Gastroesophageal sphincter (tissue), 4 donors: Measurements from ENCODE around the gene SHTN1. TPM values are rescaled to one million over a fixed set of nuclear protein-coding genes. Genes with fewer than 3 reads are reported as not detected.

Experiments used
- ATAC-seq: fragments of 150-250 bp; one replicate; pipeline ENCODE4 v1.9.1; 2016; ENCODE audit warnings: mild to moderate bottlenecking, moderate library complexity
- H3K27ac ChIP-seq, 4 donors: fragments of 200-600 bp; sonication (generic) in 3 of 4; 1 replicate in 3 of 4; 2 replicates in 1 of 4; pipeline ENCODE4 v1.5.1; 2016 to 2019
- H3K27me3 ChIP-seq: fragments of 200-600 bp; sonication (generic); one replicate; pipeline ENCODE4 v1.5.1; 2019
- H3K36me3 ChIP-seq, 2 donors: fragments of 200-600 bp; sonication (generic); one replicate each; pipeline ENCODE4 v1.5.1; 2019; ENCODE audit warnings: control low read depth in 1 of 2
- H3K4me1 ChIP-seq, 3 donors: fragments of 200-600 bp; sonication (generic); 1 replicate in 2 of 3; 2 replicates in 1 of 3; pipeline ENCODE4 v1.5.1; 2016 to 2019; ENCODE audit warnings: control low read depth in 2 of 3
- H3K4me3 ChIP-seq, 2 donors: fragments of 200-600 bp; sonication (generic); one replicate each; pipeline ENCODE4 v1.5.1; 2019; ENCODE audit warnings: mild to moderate bottlenecking in 1 of 2, moderate library complexity in 1 of 2
- H3K9me3 ChIP-seq, 3 donors: fragments of 200-600 bp; sonication (generic); one replicate each; pipeline ENCODE4 v1.5.1; 2017 to 2019; ENCODE audit warnings: control low read depth in 2 of 3
- CTCF ChIP-seq, 4 experiments: fragments of 200-600 bp in 2 of 4; fragments of 450-650 bp in 2 of 4; sonication (generic) in 1 of 4; IDR thresholded peaks; one replicate each; pipeline ENCODE4 v1.5.1; 2017 to 2019; ENCODE audit warnings: antibody characterized with exemption in 4 of 4, mild to moderate bottlenecking in 2 of 4, moderate library complexity in 2 of 4
- EP300 ChIP-seq: sonication (generic); formaldehyde crosslinking; IDR thresholded peaks from one replicate; pipeline ENCODE4 v1.6.1; 2017; ENCODE audit warnings: antibody characterized with exemption, mild to moderate bottlenecking
- POLR2A ChIP-seq, 2 donors: fragments of 450-650 bp; IDR thresholded peaks; one replicate each; pipeline ENCODE4 v1.6.1; 2017; ENCODE audit warnings: antibody characterized with exemption in 2 of 2, mild to moderate bottlenecking in 2 of 2, moderate library complexity in 1 of 2
- POLR2AphosphoS5 ChIP-seq: sonication (generic); formaldehyde crosslinking; IDR thresholded peaks from one replicate; pipeline ENCODE4 v1.6.1; 2017; ENCODE audit warnings: antibody characterized with exemption
- WGBS, 2 donors: methylation state at CpG; one replicate each; pipeline ENCODE4 v1.1.5; 2018; ENCODE audit warnings: low coverage in 1 of 2; 5-methylcytosine and 5-hydroxymethylcytosine counted together
- total RNA-seq, 4 donors: library from RNA; depleted of rRNA; stranded (reverse); fragments of >200 nt; gene quantifications; one replicate each; pipeline ENCODE4 v1.1.0, GENCODE V29; 2016

SHTN1 gene
- total RNA-seq, 4 donors from 2014 or later, result 4.3 to 9.2 (median 6.3) TPM

- Histone ChIP-seq H3K27me3 (peaks cover 12% of the 10 kb centered on the region), H3K4me1 (peaks cover 0 to 10% (median 3%) of the 10 kb centered on the region in 3 donors), H3K4me3 (no peak overlapping the region), H3K27ac (no peak overlapping the region), H3K9me3 (no peaks in the 10 kb centered on the region), H3K36me3 (no peaks in the 10 kb centered on the region)
- 79 to 87% methylated on average over 2 of the region's 2 CpGs for WGBS, 2 donors
- ATAC-seq, result no peak
- TF ChIP-seq EP300 (no peak), POLR2A (IDR thresholded peaks at IDR 0.05) (no peak), POLR2AphosphoS5 (no peak), CTCF (IDR thresholded peaks at IDR 0.05) (no peak)
Measured at GRCh38 chr10:117001144-117001543, 3.8 kb downstream of the SHTN1 start.

- H3K27me3 ChIP-seq, result peaks cover 6% of the 10 kb centered on the region
- no peaks in the 10 kb centered on the region for H3K9me3 ChIP-seq
- no peak for ATAC-seq
- H3K4me1 ChIP-seq, result peaks cover 0 to 6% (median 2%) of the 10 kb centered on the region in 3 donors
- 100% methylated on average over 1 of the region's 2 CpGs for WGBS, 2 donors
- H3K27ac ChIP-seq, result no peak overlapping the region
- H3K36me3 ChIP-seq, result no peaks in the 10 kb centered on the region
- TF ChIP-seq POLR2A (IDR thresholded peaks at IDR 0.05) (no peak), EP300 (no peak), CTCF (IDR thresholded peaks at IDR 0.05) (no peak), POLR2AphosphoS5 (no peak)
- no peak overlapping the region for H3K4me3 ChIP-seq
Measured at GRCh38 chr10:117000580-117000979, 4.4 kb downstream of the SHTN1 start.

GRCh38 chr10:116998172-116998571, 6.8 kb downstream of the SHTN1 start:
- Histone ChIP-seq H3K27me3 (no peaks in the 10 kb centered on the region), H3K4me1 (no peaks in the 10 kb centered on the region), H3K4me3 (no peak overlapping the region), H3K27ac (no peak overlapping the region), H3K36me3 (no peaks in the 10 kb centered on the region), H3K9me3 (no peaks in the 10 kb centered on the region)
- no peak for ATAC-seq
- 92 to 96% methylated on average over 4 of the region's 4 CpGs for WGBS, 2 donors
- TF ChIP-seq CTCF (IDR thresholded peaks at IDR 0.05), result no peak
- no peak for TF ChIP-seq POLR2A (IDR thresholded peaks at IDR 0.05)
- no peak for TF ChIP-seq EP300
- TF ChIP-seq POLR2AphosphoS5, result no peak

DNA sequence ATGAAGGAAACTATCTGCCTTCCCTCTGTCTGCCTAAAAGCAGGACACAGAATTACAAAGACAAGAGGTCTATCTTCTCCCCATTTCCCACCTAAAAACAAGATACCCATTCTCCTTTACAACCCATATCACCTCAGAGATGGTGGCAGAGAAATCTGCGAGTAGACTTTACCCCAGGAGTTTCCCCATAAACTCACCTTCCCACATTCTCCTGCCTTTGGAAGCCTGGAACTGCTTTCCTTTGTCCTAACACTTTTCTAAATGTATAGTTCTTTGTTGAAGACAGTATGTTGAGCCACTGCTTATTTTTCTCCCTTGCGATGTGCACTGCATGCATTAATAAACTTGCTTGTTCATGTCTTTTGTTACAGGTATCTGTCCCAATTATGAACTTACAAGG, 8.0 kb downstream of the SHTN1 start:
- WGBS, 2 donors, result 89 to 93% methylated on average over 2 of the region's 2 CpGs
- H3K9me3 ChIP-seq, result no peaks in the 10 kb centered on the region
- no peaks in the 10 kb centered on the region for H3K36me3 ChIP-seq
- H3K27ac ChIP-seq, result no peak overlapping the region
- H3K4me3 ChIP-seq, result no peak overlapping the region
- no peak for ATAC-seq
- no peaks in the 10 kb centered on the region for H3K27me3 ChIP-seq
- no peaks in the 10 kb centered on the region for H3K4me1 ChIP-seq
- TF ChIP-seq POLR2AphosphoS5, result no peak
- no peak for TF ChIP-seq EP300
- no peak for TF ChIP-seq POLR2A (IDR thresholded peaks at IDR 0.05)
- TF ChIP-seq CTCF (IDR thresholded peaks at IDR 0.05), result no peak

GRCh38 chr10:116995648-116996047, 9.3 kb downstream of the SHTN1 start:
- Histone ChIP-seq H3K4me3 (no peak overlapping the region), H3K36me3 (no peaks in the 10 kb centered on the region), H3K9me3 (no peaks in the 10 kb centered on the region), H3K4me1 (no peaks in the 10 kb centered on the region), H3K27me3 (no peaks in the 10 kb centered on the region), H3K27ac (no peak overlapping the region)
- 87 to 100% methylated on average over 2 to 3 of the region's 3 CpGs for WGBS, 2 donors
- no peak for ATAC-seq
- TF ChIP-seq EP300 (no peak), CTCF (IDR thresholded peaks at IDR 0.05) (no peak), POLR2A (IDR thresholded peaks at IDR 0.05) (no peak), POLR2AphosphoS5 (no peak)
